Skeletal muscle satellite cell (primary cell): ENCODE results near the gene TSC2.

Source experiments
- H3K27me3 ChIP-seq: 2 replicates; pipeline ENCODE4 v1.7.0; 2013; ENCODE audit warnings: low read length; ENCODE audit not compliant: control insufficient read depth, insufficient read depth
- H3K36me3 ChIP-seq: 2 replicates; pipeline ENCODE4 v1.7.0; 2013; ENCODE audit warnings: mild to moderate bottlenecking, control low read depth, low read length; ENCODE audit not compliant: insufficient read depth
- H3K4me1 ChIP-seq: 2 replicates; pipeline ENCODE4 v1.7.0; 2013; ENCODE audit warnings: low read length; ENCODE audit not compliant: control insufficient read depth, insufficient read depth
- H3K4me2 ChIP-seq: 2 replicates; pipeline ENCODE4 v1.7.0; 2013; ENCODE audit warnings: mild to moderate bottlenecking, low read length
- H3K4me3 ChIP-seq: 2 replicates; pipeline ENCODE4 v1.7.0; 2013; ENCODE audit warnings: low read length
- H3K9ac ChIP-seq: 2 replicates; pipeline ENCODE4 v1.7.0; 2013; ENCODE audit warnings: mild to moderate bottlenecking, low read depth, low read length, moderate library complexity
- H3K9me3 ChIP-seq: replicated peaks from 2 replicates; pipeline ENCODE4 v1.7.0; 2013; ENCODE audit warnings: mild to moderate bottlenecking, control low read depth, low read length

TSC2 gene

GRCh38 chr16:2015117-2015946, 32.5 kb upstream of the TSC2 start:
- no peaks in the 10 kb centered on the region for H3K36me3 ChIP-seq
- no peak overlapping the region for H3K9ac ChIP-seq
- peaks cover 15% of the 10 kb centered on the region for H3K4me1 ChIP-seq
- H3K4me2 ChIP-seq = no peak overlapping the region
- H3K27me3 ChIP-seq = peaks cover 2% of the 10 kb centered on the region
- no peaks in the 10 kb centered on the region for H3K9me3 ChIP-seq
- H3K4me3 ChIP-seq = no peak overlapping the region

GRCh38 chr16:2015947-2016208, 31.9 kb upstream of the TSC2 start:
- no peak overlapping the region for H3K9ac ChIP-seq
- peaks cover 15% of the 10 kb centered on the region for H3K4me1 ChIP-seq
- H3K36me3 ChIP-seq = no peaks in the 10 kb centered on the region

GRCh38 chr16:2016407-2016922, 31.3 kb upstream of the TSC2 start:
- Histone ChIP-seq H3K9ac (no peak overlapping the region), H3K9me3 (no peaks in the 10 kb centered on the region), H3K4me3 (no peak overlapping the region), H3K4me1 (peaks cover 15% of the 10 kb centered on the region), H3K36me3 (no peaks in the 10 kb centered on the region), H3K27me3 (peaks cover 3% of the 10 kb centered on the region), H3K4me2 (no peak overlapping the region)

More at GRCh38 chr16:2015947-2016208, 31.9 kb upstream of the TSC2 start:
- Histone ChIP-seq H3K4me3 (no peak overlapping the region), H3K4me2 (no peak overlapping the region), H3K27me3 (peaks cover 3% of the 10 kb centered on the region), H3K9me3 (no peaks in the 10 kb centered on the region)

DNA sequence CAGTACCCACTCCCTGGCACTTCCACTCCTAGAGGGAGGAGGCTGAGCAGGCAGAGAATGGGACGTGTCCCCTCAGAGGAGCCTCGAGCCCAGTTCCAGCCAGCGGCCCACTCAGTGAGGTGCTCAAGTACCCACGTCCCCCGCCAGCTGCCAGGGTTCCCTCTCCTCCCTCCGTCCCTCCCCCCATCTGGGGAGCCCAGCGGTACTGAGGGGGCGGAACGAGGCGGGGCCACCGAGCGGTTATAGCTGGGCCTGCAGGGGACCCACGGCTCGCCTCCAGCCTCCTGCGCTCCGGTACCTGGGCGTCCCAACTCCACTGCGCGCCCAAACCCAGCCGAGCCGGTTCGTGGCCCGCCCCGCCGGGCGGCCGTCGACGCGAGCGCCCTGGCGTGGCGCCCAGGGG, 28.3 kb upstream of the TSC2 start, which contains the start of gene NPW:
NPW (plus strand) TSS at position 268 of the 403 bp plus-strand sequence.
- peak within 1 kb of the TSS; percentile 73 for H3K4me2 ChIP-seq
- peaks cover 27% of the 10 kb centered on the region for H3K4me1 ChIP-seq
- H3K27me3 ChIP-seq = peaks cover 3% of the 10 kb centered on the region
- no peak within 1 kb of the TSS for H3K9ac ChIP-seq
- peak within 1 kb of the TSS; percentile 45 for H3K4me3 ChIP-seq
- H3K36me3 ChIP-seq = no peaks in the 10 kb centered on the region
- H3K9me3 ChIP-seq = no peaks in the 10 kb centered on the region

DNA sequence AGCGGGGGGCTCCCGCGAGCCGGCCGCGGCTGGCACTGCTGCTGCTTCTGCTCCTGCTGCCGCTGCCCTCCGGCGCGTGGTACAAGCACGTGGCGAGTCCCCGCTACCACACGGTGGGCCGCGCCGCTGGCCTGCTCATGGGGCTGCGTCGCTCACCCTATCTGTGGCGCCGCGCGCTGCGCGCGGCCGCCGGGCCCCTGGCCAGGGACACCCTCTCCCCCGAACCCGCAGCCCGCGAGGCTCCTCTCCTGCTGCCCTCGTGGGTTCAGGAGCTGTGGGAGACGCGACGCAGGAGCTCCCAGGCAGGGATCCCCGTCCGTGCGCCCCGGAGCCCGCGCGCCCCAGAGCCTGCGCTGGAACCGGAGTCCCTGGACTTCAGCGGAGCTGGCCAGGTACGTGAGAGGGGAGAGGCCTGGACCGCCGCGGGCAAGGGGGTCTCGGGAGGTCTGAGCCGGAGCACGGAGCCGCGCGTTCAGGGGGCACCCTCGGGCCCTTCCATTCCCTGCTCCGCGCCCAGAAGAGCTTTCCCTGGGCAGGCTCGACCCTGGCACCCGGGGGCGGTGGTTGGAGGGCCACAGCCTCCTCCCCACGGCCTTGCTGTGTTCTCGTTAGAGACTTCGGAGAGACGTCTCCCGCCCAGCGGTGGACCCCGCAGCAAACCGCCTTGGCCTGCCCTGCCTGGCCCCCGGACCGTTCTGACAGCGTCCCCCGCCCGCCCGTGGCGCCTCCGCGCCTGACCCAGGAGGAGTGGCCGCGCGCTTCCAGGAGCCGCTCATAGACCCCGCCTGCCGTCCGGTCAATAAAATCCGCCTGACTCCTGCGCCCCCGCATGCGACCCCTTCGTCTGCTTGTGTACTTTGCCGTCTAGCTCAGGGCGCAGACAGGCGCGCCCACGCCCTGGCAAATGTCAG, 27.6 kb upstream of the TSC2 start:
- Histone ChIP-seq H3K27me3 (peaks cover 3% of the 10 kb centered on the region), H3K36me3 (no peaks in the 10 kb centered on the region), H3K4me2 (peak overlapping the region; percentile 73), H3K4me1 (peaks cover 27% of the 10 kb centered on the region), H3K9me3 (no peaks in the 10 kb centered on the region), H3K9ac (no peak overlapping the region), H3K4me3 (peak overlapping the region; percentile 45)

- peak overlapping the region; percentile 57 for H3K4me3 ChIP-seq
- H3K4me1 ChIP-seq = peaks cover 37% of the 10 kb centered on the region
- no peaks in the 10 kb centered on the region for H3K9me3 ChIP-seq
- H3K4me2 ChIP-seq = peak overlapping the region; percentile 84
- no peaks in the 10 kb centered on the region for H3K36me3 ChIP-seq
- peaks cover 3% of the 10 kb centered on the region for H3K27me3 ChIP-seq
- peak overlapping the region; percentile 46 for H3K9ac ChIP-seq
Observed at GRCh38 chr16:2022723-2023091, 25.1 kb upstream of the TSC2 start.

DNA sequence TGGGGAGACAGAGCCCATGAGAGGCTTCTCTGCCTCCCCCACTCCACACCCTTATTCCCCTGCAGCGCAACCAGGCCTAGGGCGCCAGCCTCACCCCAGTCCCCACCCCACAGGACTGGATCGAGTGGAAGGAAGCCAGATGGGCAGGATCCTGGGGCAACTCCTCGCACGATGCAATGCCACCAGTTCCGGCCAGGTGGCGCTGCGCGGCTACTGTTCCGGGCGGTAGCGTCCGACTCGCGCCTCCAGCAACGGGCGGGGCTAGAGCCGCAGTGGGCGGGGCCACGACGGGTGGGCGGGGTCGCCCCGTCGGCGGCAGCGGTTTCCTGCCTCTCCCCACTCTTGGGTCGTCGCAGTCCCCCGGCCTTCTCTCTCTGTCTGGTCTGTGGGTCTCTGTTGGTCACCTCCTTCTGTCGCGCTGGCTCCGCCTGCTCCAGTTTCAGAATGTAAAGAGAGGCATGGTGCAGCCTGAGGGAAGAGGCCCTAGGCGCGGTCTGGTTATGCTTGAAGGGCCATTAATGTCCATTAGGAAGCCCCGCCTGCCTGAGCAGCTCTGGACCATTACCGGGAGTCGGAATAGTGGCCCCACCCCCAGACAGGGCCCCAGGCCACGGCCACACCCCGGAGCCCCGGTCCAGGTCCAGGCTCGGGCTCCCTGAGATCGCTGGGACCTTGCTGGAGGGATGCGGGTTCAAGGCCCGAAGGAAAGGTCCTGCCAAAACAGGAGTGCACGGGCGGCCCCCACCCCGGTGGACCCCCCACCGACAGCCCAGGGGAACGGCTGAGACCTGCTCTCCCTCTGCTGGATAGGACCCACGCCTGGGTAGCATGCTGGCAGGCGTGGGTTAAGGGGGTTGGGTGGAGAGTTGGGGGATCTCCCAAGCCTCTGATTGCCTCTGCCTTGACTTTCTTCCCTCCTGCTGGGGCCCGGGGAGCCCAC, 24.4 kb upstream of the TSC2 start:
- H3K4me1 ChIP-seq = peaks cover 37% of the 10 kb centered on the region
- H3K4me2 ChIP-seq = peak overlapping the region; percentile 84
- peak overlapping the region; percentile 46 for H3K9ac ChIP-seq
- peak overlapping the region; percentile 57 for H3K4me3 ChIP-seq
- H3K27me3 ChIP-seq = peaks cover 3% of the 10 kb centered on the region
- no peaks in the 10 kb centered on the region for H3K36me3 ChIP-seq
- H3K9me3 ChIP-seq = no peaks in the 10 kb centered on the region

DNA sequence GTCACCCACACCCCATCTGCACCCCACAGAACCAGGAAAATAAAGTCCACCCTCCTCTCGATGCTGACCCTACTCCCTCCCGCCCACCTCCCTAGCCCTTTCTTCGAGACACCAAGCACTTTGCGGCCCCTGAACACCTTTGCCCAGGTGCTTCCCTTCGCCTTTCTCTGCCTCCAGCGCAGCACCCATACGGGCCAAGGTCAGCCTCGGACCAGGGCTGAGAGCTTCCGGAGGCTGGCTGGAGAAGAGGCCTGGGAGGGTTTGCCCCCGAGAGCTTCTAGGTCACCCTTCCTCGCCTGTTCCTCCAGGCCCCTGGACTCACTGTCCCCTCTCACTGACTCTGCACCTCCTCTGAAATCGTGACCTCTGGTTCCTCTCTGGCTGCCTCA, 23.8 kb upstream of the TSC2 start:
- Histone ChIP-seq H3K4me3 (no peak overlapping the region), H3K27me3 (peaks cover 3% of the 10 kb centered on the region)

GRCh38 chr16:2025251-2025650, 22.5 kb upstream of the TSC2 start:
- no peak overlapping the region for H3K4me2 ChIP-seq
- peaks cover 29% of the 10 kb centered on the region for H3K4me1 ChIP-seq
- H3K27me3 ChIP-seq = peaks cover 1% of the 10 kb centered on the region
- H3K36me3 ChIP-seq = peaks cover 3% of the 10 kb centered on the region
- no peaks in the 10 kb centered on the region for H3K9me3 ChIP-seq
- H3K9ac ChIP-seq = no peak overlapping the region
- H3K4me3 ChIP-seq = no peak overlapping the region

More for the DNA sequence above, 23.8 kb upstream of the TSC2 start:
- H3K9me3 ChIP-seq = no peaks in the 10 kb centered on the region
- no peaks in the 10 kb centered on the region for H3K36me3 ChIP-seq
- H3K9ac ChIP-seq = no peak overlapping the region
- no peak overlapping the region for H3K4me2 ChIP-seq
- H3K4me1 ChIP-seq = peaks cover 37% of the 10 kb centered on the region

DNA sequence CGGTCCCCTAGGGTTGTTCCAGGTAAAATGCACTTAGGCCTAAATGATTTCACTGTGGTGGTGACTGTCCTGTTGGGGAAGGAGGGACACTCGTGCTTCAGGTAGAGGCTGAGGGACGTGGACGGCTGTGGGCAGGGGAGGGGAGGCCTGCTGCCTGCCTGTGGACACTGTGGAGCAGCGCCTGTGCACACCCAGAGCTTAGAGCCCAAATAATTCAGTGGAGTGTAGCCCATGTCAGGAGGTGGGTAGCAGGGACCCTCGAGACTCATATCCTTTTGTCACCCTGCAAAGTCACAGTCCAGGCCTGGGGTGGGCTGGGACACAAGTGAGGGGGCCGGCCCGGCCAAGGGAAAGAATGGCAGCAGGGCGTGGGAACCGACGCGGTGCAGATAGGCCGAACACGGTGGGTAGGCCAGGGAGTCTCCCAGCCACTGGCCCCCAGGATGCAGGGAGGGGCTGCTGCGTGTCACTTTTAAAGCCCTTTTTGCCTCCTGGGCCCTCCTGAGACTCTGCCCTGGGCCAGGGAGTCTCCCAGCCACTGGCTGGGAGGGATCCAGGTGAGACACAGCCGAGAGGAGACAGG, 21.8 kb upstream of the TSC2 start:
- Histone ChIP-seq H3K27me3 (no peaks in the 10 kb centered on the region), H3K9ac (no peak overlapping the region), H3K36me3 (peaks cover 4% of the 10 kb centered on the region), H3K4me3 (no peak overlapping the region), H3K4me1 (peaks cover 22% of the 10 kb centered on the region), H3K4me2 (peak overlapping the region; percentile 72), H3K9me3 (no peaks in the 10 kb centered on the region)
